Measurements from ENCODE around the gene SGCD.

The SGCD gene

GRCh38 chr5:156631005-156631404 lies 304.0 kb downstream of the SGCD start:
- Histone ChIP-seq H3K27ac (ENCODE audit: poor library complexity, severe bottlenecking) (no peak overlapping the region), H3K36me3 (ENCODE audit: low read depth) (no peaks in the 10 kb centered on the region), H3K9me3 (ENCODE audit: severe bottlenecking) (no peaks in the 10 kb centered on the region), H3K27me3 (ENCODE audit: insufficient read depth, poor library complexity, severe bottlenecking) (no peaks in the 10 kb centered on the region), H3K4me1 (ENCODE audit: insufficient read depth, poor library complexity, severe bottlenecking) (no peaks in the 10 kb centered on the region), H3K4me3 (ENCODE audit: severe bottlenecking) (no peak overlapping the region)
- ATAC-seq (ENCODE audit: low read depth) (no peak), DNase-seq (ENCODE audit: low spot score) (no peak)
- no peak for TF ChIP-seq CTCF (IDR thresholded peaks at IDR 0.05; ENCODE audit: poor library complexity, severe bottlenecking)

GRCh38 chr5:156634301-156634700 lies 307.3 kb downstream of the SGCD start:
- TF ChIP-seq CTCF (IDR thresholded peaks at IDR 0.05; ENCODE audit: poor library complexity, severe bottlenecking): no peak
- H3K9me3 ChIP-seq (ENCODE audit: severe bottlenecking): peaks cover 4% of the 10 kb centered on the region
- no peaks in the 10 kb centered on the region for H3K36me3 ChIP-seq (ENCODE audit: low read depth)
- no peak overlapping the region for H3K27ac ChIP-seq (ENCODE audit: poor library complexity, severe bottlenecking)
- DNase-seq (ENCODE audit: low spot score) (no peak), ATAC-seq (ENCODE audit: low read depth) (no peak)
- H3K4me1 ChIP-seq (ENCODE audit: insufficient read depth, poor library complexity, severe bottlenecking): no peaks in the 10 kb centered on the region
- H3K4me3 ChIP-seq (ENCODE audit: severe bottlenecking): no peak overlapping the region
- H3K27me3 ChIP-seq (ENCODE audit: insufficient read depth, poor library complexity, severe bottlenecking): no peaks in the 10 kb centered on the region

GRCh38 chr5:156640691-156641241 lies 313.8 kb downstream of the SGCD start:
- no peak overlapping the region for H3K4me3 ChIP-seq (ENCODE audit: severe bottlenecking)
- DNase-seq (ENCODE audit: low spot score) (no peak), ATAC-seq (ENCODE audit: low read depth) (no peak)
- H3K27me3 ChIP-seq (ENCODE audit: insufficient read depth, poor library complexity, severe bottlenecking): no peaks in the 10 kb centered on the region
- H3K36me3 ChIP-seq (ENCODE audit: low read depth): no peaks in the 10 kb centered on the region
- peaks cover 13% of the 10 kb centered on the region for H3K9me3 ChIP-seq (ENCODE audit: severe bottlenecking)
- no peak for TF ChIP-seq CTCF (IDR thresholded peaks at IDR 0.05; ENCODE audit: poor library complexity, severe bottlenecking)
- no peaks in the 10 kb centered on the region for H3K4me1 ChIP-seq (ENCODE audit: insufficient read depth, poor library complexity, severe bottlenecking)
- H3K27ac ChIP-seq (ENCODE audit: poor library complexity, severe bottlenecking): no peak overlapping the region

- no peaks in the 10 kb centered on the region for H3K27me3 ChIP-seq (ENCODE audit: insufficient read depth, poor library complexity, severe bottlenecking)
- H3K4me1 ChIP-seq (ENCODE audit: insufficient read depth, poor library complexity, severe bottlenecking): no peaks in the 10 kb centered on the region
- H3K36me3 ChIP-seq (ENCODE audit: low read depth): no peaks in the 10 kb centered on the region
- ATAC-seq (ENCODE audit: low read depth): no peak
- peaks cover 13% of the 10 kb centered on the region for H3K9me3 ChIP-seq (ENCODE audit: severe bottlenecking)
- no peak overlapping the region for H3K27ac ChIP-seq (ENCODE audit: poor library complexity, severe bottlenecking)
- DNase-seq (ENCODE audit: low spot score): no peak
- no peak overlapping the region for H3K4me3 ChIP-seq (ENCODE audit: severe bottlenecking)
- no peak for TF ChIP-seq CTCF (IDR thresholded peaks at IDR 0.05; ENCODE audit: poor library complexity, severe bottlenecking)
Measured at GRCh38 chr5:156641686-156642085, 314.7 kb downstream of the SGCD start.

GRCh38 chr5:156647034-156647451 lies 320.1 kb downstream of the SGCD start:
- TF ChIP-seq CTCF (IDR thresholded peaks at IDR 0.05; ENCODE audit: poor library complexity, severe bottlenecking): no peak
- no peaks in the 10 kb centered on the region for H3K4me1 ChIP-seq (ENCODE audit: insufficient read depth, poor library complexity, severe bottlenecking)
- H3K4me3 ChIP-seq (ENCODE audit: severe bottlenecking): no peak overlapping the region
- H3K27ac ChIP-seq (ENCODE audit: poor library complexity, severe bottlenecking): no peak overlapping the region
- H3K27me3 ChIP-seq (ENCODE audit: insufficient read depth, poor library complexity, severe bottlenecking): no peaks in the 10 kb centered on the region
- no peak for DNase-seq (ENCODE audit: low spot score)
- H3K36me3 ChIP-seq (ENCODE audit: low read depth): no peaks in the 10 kb centered on the region
- no peak for ATAC-seq (ENCODE audit: low read depth)
- peaks cover 6% of the 10 kb centered on the region for H3K9me3 ChIP-seq (ENCODE audit: severe bottlenecking)
